NCI-H146 treated with DMSO at 0.1 percent for 48 hours (cell line): ENCODE results near the gene GNPTG.

ENCODE experiments used
- DNase-seq: peaks from one replicate; lab custom pipeline; 2025; ENCODE audit not compliant: unreplicated experiment; lab: John Stamatoyannopoulos, UW

GNPTG gene

GRCh38 chr16:1346422-1347285 lies 5.1 kb upstream of the GNPTG start:
- DNase-seq: no peak

GRCh38 chr16:1347286-1347855 lies 4.4 kb upstream of the GNPTG start:
- DNase-seq: no peak

GRCh38 chr16:1347962-1348361 lies 3.8 kb upstream of the GNPTG start:
- DNase-seq: no peak

- DNase-seq: no peak
Observed at GRCh38 chr16:1348441-1348840, 3.3 kb upstream of the GNPTG start.

- DNase-seq: no peak
Observed at GRCh38 chr16:1348926-1349325, 2.8 kb upstream of the GNPTG start.

- DNase-seq: no peak
Observed at GRCh38 chr16:1349351-1349750, 2.4 kb upstream of the GNPTG start.

- DNase-seq: no peak
Observed at GRCh38 chr16:1349951-1350350, 1.8 kb upstream of the GNPTG start.

GRCh38 chr16:1350691-1351090 lies 1.0 kb upstream of the GNPTG start:
- DNase-seq: no peak

- DNase-seq: no peak
Observed at GRCh38 chr16:1351215-1351581, 533 bp upstream of the GNPTG start.

- DNase-seq: no peak
Observed at GRCh38 chr16:1354815-1355540, 3.2 kb downstream of the GNPTG start.

GRCh38 chr16:1355591-1355990 lies 3.9 kb downstream of the GNPTG start:
- DNase-seq: no peak

- DNase-seq: no peak
Observed at GRCh38 chr16:1356061-1356900, 4.5 kb downstream of the GNPTG start.

- no peak for DNase-seq
Observed at GRCh38 chr16:1357906-1358566, 6.3 kb downstream of the GNPTG start.

- no peak for DNase-seq
Observed at GRCh38 chr16:1361685-1362360, 10.1 kb downstream of the GNPTG start.

GRCh38 chr16:1362807-1363206 lies 11.1 kb downstream of the GNPTG start:
- no peak for DNase-seq

GRCh38 chr16:1363501-1364041 lies 11.8 kb downstream of the GNPTG start:
- DNase-seq: peak; percentile 28

GRCh38 chr16:1364510-1364909 lies 12.8 kb downstream of the GNPTG start:
- DNase-seq: no peak

GRCh38 chr16:1366060-1366711 lies 14.5 kb downstream of the GNPTG start:
- no peak for DNase-seq

GRCh38 chr16:1366712-1367299 lies 15.1 kb downstream of the GNPTG start:
- DNase-seq: no peak
